ENCODE measurements around the gene NR3C1. TPM values are rescaled to one million over a fixed set of nuclear protein-coding genes. Genes with fewer than 3 reads are reported as not detected.

NR3C1 gene
- total and polyA plus RNA-seq, 2 donors (not counting 1 experiment from before 2014, with no cell fraction given), result 17.6 to 218 TPM

DNA sequence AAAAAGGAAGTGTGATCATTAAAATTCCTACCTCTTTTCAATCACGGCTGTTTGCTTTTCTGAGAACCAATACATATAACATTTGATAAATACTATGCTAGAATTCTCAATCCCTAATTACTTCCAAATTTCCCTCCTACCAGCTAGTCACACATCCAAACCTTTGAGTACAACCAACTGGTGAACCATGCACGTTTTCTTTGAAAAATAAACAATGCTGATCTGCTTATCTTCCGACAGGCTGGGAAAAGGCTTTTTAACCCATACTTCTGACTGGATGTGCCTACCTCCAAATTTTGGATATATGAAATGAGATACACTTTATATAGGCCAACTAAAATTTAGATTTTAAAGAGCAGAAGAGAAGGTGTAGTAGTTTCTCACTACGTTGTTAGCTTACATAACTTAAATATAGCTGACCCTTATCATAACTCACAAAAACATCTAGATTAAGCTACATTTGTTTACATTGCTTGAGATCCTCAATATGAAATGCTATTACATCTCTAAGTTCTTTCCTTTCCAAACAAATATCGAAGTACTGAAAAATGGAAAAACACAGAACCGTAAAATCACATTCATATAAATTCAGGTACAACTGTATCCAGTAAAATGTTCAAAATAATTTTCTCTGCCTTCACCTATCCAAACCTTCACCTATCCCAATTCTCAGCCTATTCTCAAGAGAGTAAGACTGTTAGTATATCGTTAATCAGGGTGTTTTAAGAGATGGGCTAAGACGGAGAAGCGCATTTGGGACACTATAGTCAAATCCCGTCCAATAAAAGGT is 2.1 kb downstream of the NR3C1 start:
- peaks cover 5 to 14% of the 10 kb centered on the region in 2 experiments for H3K36me3 ChIP-seq (replicated peaks in 1 of 2; ENCODE audit: control extremely low read depth in 1 of 2, control insufficient read depth in 1 of 2, extremely low read depth in 1 of 2, insufficient read depth in 2 of 2, low read length in 1 of 2)
- peak overlapping the region; percentile 91 for H3K9ac ChIP-seq (ENCODE audit: low read length)
- no peak overlapping the region for H2AFZ ChIP-seq (ENCODE audit: insufficient read depth, low read depth, low read length, poor library complexity, severe bottlenecking)
- intact Hi-C loops (cut with micrococcal nuclease), result loop anchor here (2.0 to 10.0 kb wide), 7 partner anchors 84 to 1047 kb away; partner anchors contain the start of gene ARHGAP26
- ChIA-PET CTCF (interaction anchor here (0.6 to 4.7 kb wide), 6 partner anchors 12 to 423 kb away, joined by 3 to 38 read pairs (median 3); no protein-coding TSS in a partner anchor), POLR2A (no interaction called here)
- peak overlapping the region; percentile 76 to 93 (median 91) for H3K4me3 ChIP-seq (ENCODE audit: control extremely low read depth in 1 of 5, extremely low read depth in 1 of 5, insufficient read depth in 1 of 5, low read depth in 2 of 5, low read length in 4 of 5)
- H3K4me1 ChIP-seq (ENCODE audit: control insufficient read depth in 2 of 2, insufficient read depth in 2 of 2, low read length in 2 of 2), result peaks cover 33 to 61% of the 10 kb centered on the region in 2 donors
- Mint-ChIP-seq H3K4me3 (peak overlapping the region; percentile 95), H3K9me3 (ENCODE audit: insufficient read depth) (no peaks in the 10 kb centered on the region), H3K4me1 (peaks cover 58% of the 10 kb centered on the region), H3K27ac (peak overlapping the region; percentile 90), H3K27me3 (no peaks in the 10 kb centered on the region)
- no peaks in the 10 kb centered on the region for H3K9me3 ChIP-seq (ENCODE audit: control extremely low read depth in 1 of 3, control insufficient read depth in 2 of 3, insufficient read depth in 1 of 3, low read length in 2 of 3)
- ATAC-seq (ENCODE audit: low read depth) (no peak), DNase-seq (no peak)
- WGBS (ENCODE audit: insufficient coverage), result 34% methylated on average over 3 of the region's 10 CpGs
- H3K79me2 ChIP-seq (ENCODE audit: control insufficient read depth, insufficient read depth, low read length), result peaks cover 67% of the 10 kb centered on the region
- H3K4me2 ChIP-seq (replicated peaks; ENCODE audit: low read depth, low read length, poor library complexity, severe bottlenecking), result peak overlapping the region; percentile 99
- H3K27me3 ChIP-seq (replicated peaks in 1 of 4; ENCODE audit: control extremely low read depth in 1 of 4, control insufficient read depth in 3 of 4, insufficient read depth in 4 of 4, low read length in 3 of 4), result no peaks in the 10 kb centered on the region
- TF ChIP-seq, protein P1, sequence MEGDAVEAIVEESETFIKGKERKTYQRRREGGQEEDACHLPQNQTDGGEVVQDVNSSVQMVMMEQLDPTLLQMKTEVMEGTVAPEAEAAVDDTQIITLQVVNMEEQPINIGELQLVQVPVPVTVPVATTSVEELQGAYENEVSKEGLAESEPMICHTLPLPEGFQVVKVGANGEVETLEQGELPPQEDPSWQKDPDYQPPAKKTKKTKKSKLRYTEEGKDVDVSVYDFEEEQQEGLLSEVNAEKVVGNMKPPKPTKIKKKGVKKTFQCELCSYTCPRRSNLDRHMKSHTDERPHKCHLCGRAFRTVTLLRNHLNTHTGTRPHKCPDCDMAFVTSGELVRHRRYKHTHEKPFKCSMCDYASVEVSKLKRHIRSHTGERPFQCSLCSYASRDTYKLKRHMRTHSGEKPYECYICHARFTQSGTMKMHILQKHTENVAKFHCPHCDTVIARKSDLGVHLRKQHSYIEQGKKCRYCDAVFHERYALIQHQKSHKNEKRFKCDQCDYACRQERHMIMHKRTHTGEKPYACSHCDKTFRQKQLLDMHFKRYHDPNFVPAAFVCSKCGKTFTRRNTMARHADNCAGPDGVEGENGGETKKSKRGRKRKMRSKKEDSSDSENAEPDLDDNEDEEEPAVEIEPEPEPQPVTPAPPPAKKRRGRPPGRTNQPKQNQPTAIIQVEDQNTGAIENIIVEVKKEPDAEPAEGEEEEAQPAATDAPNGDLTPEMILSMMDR (IDR thresholded peaks at IDR 0.05), result no peak
- TF ChIP-seq EZH2 (IDR thresholded peaks at IDR 0.05; ENCODE audit: borderline replicate concordance, insufficient read depth, low read depth, low read length, poor library complexity, severe bottlenecking), result no peak
- peaks cover 57% of the 10 kb centered on the region for H4K20me1 ChIP-seq (ENCODE audit: control insufficient read depth, insufficient read depth, low read length, poor library complexity, severe bottlenecking)
- peak overlapping the region in 1 of 2 donors; percentile 90 for H3K27ac ChIP-seq (ENCODE audit: low read length in 2 of 2)
